BE2C (cell line): ENCODE results near the gene MYH15.
A peak's percentile ranks its signal among the peaks of the same experiment; 100 is the strongest.

Experiments used
- DNase-seq: peaks from one replicate; pipeline ENCODE4 v3.0.0-alpha.2; 2020
- H3K27me3 ChIP-seq: fragments of 250-450 bp; sonication (Bioruptor Pico); 2 replicates; pipeline ENCODE4 v1.5.1; 2020; ENCODE audit warnings: mild to moderate bottlenecking
- H3K36me3 ChIP-seq: fragments of 250-450 bp; sonication (Bioruptor Pico); 2 replicates; pipeline ENCODE4 v1.5.1; 2020; ENCODE audit warnings: mild to moderate bottlenecking
- H3K4me1 ChIP-seq: fragments of 250-450 bp; sonication (Bioruptor Pico); 2 replicates; pipeline ENCODE4 v1.5.1; 2020
- H3K4me3 ChIP-seq: 2 replicates; pipeline ENCODE4 v1.5.1; 2011; ENCODE audit warnings: low read depth, low read length
- H3K9me3 ChIP-seq: fragments of 250-450 bp; sonication (Bioruptor Pico); 2 replicates; pipeline ENCODE4 v1.5.1; 2020
- TF ChIP-seq, protein P1 (sequence below): IDR thresholded peaks from 2 replicates; pipeline ENCODE4 v1.5.1; 2012; ENCODE audit warnings: mild to moderate bottlenecking, low read depth, low read length

The MYH15 gene

DNA sequence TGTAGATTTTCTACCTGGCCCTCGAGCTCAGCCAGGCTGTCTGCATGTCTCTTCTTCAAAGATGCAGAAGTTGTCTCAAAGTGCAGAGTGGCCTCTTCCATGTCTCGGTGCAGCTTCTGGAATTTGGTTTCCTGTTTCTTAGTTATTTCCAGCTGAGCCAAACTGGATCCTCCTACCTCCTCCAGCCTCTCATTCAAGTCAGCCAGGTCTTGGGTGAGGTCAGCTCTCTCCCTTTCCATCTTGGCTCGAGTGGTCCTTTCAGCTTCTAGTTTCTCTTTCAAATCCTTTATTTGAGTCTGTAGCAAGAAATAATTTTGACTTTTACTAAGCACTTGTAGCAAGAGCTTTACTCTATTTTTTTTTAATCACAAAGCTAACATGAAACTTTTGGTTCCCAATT, 81.8 kb downstream of the MYH15 start:
- DNase-seq: no peak
- H3K36me3 ChIP-seq: no peaks in the 10 kb centered on the region
- no peaks in the 10 kb centered on the region for H3K9me3 ChIP-seq
- no peaks in the 10 kb centered on the region for H3K4me1 ChIP-seq
- H3K4me3 ChIP-seq: no peak overlapping the region
- no peaks in the 10 kb centered on the region for H3K27me3 ChIP-seq
- TF ChIP-seq, protein P1, sequence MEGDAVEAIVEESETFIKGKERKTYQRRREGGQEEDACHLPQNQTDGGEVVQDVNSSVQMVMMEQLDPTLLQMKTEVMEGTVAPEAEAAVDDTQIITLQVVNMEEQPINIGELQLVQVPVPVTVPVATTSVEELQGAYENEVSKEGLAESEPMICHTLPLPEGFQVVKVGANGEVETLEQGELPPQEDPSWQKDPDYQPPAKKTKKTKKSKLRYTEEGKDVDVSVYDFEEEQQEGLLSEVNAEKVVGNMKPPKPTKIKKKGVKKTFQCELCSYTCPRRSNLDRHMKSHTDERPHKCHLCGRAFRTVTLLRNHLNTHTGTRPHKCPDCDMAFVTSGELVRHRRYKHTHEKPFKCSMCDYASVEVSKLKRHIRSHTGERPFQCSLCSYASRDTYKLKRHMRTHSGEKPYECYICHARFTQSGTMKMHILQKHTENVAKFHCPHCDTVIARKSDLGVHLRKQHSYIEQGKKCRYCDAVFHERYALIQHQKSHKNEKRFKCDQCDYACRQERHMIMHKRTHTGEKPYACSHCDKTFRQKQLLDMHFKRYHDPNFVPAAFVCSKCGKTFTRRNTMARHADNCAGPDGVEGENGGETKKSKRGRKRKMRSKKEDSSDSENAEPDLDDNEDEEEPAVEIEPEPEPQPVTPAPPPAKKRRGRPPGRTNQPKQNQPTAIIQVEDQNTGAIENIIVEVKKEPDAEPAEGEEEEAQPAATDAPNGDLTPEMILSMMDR: no peak

DNA sequence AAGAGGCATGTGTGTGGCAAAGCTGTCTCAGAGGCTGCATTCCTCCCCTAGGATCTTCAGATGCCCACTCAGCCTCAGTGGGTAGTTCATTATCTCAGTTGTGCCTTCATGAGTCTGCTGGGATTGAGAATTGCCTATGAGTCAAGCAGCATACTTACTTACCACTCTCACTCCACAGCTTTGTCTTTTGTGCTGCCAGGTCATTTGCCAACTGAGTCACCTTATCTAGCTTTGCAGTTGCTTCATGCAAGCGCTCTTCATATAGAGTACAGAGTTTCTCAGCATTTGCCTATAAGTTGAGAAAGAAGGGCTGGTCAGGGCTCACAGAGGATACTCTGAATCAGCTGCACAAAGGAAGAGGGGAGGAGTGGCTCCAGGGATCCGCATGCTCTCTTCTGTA, 89.5 kb downstream of the MYH15 start:
- no peaks in the 10 kb centered on the region for H3K4me1 ChIP-seq
- DNase-seq: no peak
- H3K27me3 ChIP-seq: no peaks in the 10 kb centered on the region
- no peak overlapping the region for H3K4me3 ChIP-seq
- TF ChIP-seq, protein P1: no peak
- no peaks in the 10 kb centered on the region for H3K36me3 ChIP-seq
- H3K9me3 ChIP-seq: no peaks in the 10 kb centered on the region

DNA sequence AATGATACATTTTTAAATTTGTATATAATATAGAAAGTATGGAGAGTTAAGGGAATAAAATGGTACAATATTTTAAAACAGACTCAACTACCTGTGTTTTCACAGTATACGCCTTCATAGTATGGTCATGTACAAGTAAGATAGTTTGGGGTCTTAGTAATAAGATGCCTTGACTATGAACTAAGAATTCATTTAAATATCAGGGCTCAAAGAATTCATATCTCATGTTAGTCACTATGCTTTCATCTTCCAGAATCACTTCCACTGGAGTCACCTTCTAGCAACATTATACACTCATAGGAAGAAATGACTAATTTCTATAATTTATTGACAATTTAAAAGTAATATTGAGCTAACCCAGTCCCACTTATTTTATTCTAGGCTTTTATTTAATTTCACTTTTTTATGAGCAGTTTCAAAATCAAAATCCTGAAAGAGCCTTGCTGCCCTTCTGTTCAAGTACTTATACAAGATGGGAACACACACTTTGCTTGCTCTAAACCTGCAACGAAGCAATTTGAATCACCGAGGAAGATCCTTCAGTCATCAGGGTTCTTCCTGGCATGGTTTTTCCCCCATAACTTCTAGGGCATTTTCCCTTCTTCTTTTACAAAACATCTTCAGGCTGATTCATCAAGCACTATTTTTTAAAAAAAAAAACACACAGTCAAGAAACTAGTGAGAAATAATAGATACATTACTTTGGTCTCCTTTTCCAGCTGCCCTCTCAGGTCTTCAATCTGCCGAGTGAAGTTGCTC, 94.1 kb downstream of the MYH15 start:
- H3K4me3 ChIP-seq: no peak overlapping the region
- H3K4me1 ChIP-seq: peaks cover 14% of the 10 kb centered on the region
- no peaks in the 10 kb centered on the region for H3K27me3 ChIP-seq
- TF ChIP-seq, protein P1: no peak
- H3K9me3 ChIP-seq: no peaks in the 10 kb centered on the region
- no peaks in the 10 kb centered on the region for H3K36me3 ChIP-seq
- DNase-seq: no peak

DNA sequence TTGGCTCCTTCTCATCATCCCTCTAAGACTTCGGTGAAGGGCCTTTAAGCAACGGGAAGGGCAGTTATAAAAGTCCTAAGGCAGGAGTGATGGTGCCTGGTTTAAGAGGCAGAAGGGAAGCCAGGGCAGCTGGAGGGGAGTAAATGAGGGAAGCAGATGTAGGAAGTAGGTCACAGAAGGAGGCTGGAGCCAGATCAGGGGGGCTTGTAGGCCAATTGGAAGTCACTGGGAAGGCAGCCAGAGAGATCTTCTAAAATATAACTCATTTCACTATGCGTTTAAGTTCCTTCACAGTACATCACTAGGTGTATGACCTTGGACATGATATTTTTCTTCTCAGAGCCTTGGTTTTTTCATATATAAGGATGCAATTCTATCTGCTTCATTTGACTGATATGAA, 94.7 kb downstream of the MYH15 start:
- TF ChIP-seq, protein P1: no peak
- no peaks in the 10 kb centered on the region for H3K9me3 ChIP-seq
- peak; percentile 22 for DNase-seq
- H3K27me3 ChIP-seq: no peaks in the 10 kb centered on the region
- no peaks in the 10 kb centered on the region for H3K36me3 ChIP-seq
- H3K4me1 ChIP-seq: peaks cover 14% of the 10 kb centered on the region
- H3K4me3 ChIP-seq: no peak overlapping the region

DNA sequence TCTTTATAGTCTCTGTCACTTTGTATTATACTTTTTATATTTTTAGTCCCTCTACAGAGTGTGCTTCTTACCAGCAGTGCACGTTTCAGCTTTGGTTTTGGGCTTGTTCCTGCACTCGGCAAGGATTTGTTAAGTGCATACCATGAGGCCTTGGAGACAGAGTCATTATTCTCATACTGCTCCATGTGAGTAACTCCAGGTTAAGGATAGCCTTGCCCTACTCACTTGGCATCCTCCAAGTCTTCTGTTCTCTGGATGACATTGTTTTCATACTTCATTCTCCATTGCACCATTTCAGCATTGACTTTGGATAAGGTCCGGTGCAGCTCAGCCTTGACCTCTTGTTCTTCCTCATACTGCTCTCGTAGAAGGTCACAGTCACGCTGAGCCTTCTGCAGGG, 96.4 kb downstream of the MYH15 start:
- DNase-seq: no peak
- TF ChIP-seq, protein P1: no peak
- Histone ChIP-seq H3K27me3 (no peaks in the 10 kb centered on the region), H3K36me3 (no peaks in the 10 kb centered on the region), H3K4me3 (no peak overlapping the region), H3K4me1 (peaks cover 14% of the 10 kb centered on the region), H3K9me3 (no peaks in the 10 kb centered on the region)

DNA sequence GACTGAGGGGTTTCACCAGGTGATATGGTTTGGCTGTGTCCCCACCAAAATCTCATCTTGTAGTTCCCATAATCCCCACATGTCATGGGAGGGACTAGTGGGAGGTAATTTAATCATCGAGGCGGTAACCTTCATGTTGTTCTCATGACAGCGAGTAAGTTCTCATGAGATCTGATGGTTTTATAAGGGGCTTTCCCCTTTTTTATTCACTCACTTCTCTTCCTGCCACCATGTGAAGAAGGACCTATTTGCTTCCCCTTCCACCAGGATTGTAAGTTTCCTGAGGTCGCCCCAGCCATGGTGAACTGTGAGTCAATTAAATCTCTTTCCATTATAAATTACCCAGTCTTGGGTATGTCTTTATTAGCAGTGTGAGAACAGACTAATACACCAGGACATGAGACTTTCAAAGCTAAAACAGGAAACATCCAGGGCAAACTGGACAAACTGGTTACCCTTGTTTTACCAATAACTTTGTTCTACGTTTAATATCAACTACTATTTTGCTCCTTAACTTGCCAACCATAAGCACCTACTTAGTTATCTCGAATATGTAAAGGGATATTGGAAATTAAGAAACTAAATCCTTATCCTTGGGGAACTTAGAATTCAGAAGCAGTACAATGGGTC, 98.2 kb downstream of the MYH15 start:
- DNase-seq: no peak
- TF ChIP-seq, protein P1: no peak
- Histone ChIP-seq H3K4me3 (no peak overlapping the region), H3K36me3 (no peaks in the 10 kb centered on the region), H3K27me3 (no peaks in the 10 kb centered on the region), H3K9me3 (no peaks in the 10 kb centered on the region), H3K4me1 (peaks cover 14% of the 10 kb centered on the region)
